ENCODE measurements around the gene BICD2. TPM values are rescaled to one million over a fixed set of nuclear protein-coding genes. Genes with fewer than 3 reads are reported as not detected.

The BICD2 gene
- total RNA-seq, 4 donors from 2014 or later: 28.3 to 54.0 (median 44.2) TPM

DNA sequence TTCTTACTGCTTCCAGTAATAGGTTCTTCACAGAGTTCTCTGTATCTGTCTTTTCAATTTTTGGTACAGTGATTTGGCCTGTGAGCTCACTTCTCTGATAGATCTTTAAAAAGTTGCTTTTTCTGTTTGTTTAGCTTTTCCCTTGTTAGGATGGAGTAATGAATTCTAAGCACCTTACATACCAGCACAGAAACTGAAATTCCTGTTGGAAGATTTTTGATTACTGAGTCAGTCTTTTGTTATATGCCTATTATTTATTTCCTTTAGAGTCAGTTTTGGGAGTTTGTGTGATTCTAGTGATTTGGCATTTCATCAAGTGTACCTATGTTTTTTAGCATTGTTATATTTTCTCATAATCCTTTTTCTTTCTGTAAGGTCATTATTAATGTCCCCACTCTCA is 57.1 kb downstream of the BICD2 start:
- no peak for ATAC-seq (ENCODE audit: low FRiP score)
- DNase-seq (ENCODE audit: low spot score): no peak
- TF ChIP-seq, protein P1, sequence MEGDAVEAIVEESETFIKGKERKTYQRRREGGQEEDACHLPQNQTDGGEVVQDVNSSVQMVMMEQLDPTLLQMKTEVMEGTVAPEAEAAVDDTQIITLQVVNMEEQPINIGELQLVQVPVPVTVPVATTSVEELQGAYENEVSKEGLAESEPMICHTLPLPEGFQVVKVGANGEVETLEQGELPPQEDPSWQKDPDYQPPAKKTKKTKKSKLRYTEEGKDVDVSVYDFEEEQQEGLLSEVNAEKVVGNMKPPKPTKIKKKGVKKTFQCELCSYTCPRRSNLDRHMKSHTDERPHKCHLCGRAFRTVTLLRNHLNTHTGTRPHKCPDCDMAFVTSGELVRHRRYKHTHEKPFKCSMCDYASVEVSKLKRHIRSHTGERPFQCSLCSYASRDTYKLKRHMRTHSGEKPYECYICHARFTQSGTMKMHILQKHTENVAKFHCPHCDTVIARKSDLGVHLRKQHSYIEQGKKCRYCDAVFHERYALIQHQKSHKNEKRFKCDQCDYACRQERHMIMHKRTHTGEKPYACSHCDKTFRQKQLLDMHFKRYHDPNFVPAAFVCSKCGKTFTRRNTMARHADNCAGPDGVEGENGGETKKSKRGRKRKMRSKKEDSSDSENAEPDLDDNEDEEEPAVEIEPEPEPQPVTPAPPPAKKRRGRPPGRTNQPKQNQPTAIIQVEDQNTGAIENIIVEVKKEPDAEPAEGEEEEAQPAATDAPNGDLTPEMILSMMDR (IDR thresholded peaks at IDR 0.05): no peak

DNA sequence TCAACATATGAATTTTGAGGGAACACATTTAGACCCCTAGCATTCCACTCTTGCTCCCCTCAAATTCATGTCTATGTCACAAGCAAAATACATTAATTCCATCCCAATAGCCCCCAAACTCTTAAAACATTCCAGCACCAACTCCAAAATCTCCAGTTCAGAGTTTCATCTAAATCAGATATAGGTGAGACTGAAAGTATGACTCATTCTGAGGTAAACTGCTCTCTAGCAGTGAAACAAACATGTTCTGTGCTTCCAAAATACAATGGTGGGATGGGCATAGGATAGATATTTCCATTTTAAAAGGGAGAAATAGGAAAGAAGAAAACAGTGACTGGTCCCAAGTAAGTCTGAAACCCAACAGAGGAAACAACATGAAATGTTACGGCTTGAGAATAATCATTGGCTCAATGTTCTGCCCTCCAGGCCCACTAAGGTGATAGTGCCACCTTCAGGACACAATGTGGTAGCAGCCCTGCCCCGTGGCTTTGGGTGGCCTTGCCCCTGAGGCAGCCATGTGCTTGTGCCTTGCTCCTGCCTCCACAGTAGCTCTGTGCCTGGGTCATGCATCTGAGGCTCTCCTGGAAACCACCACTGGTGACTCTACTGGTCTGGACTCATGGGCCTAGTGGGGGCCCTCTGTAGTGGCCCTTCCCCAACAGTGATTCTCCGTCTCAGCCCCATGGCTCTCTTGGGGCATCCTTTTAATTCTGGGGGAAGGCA is 58.3 kb downstream of the BICD2 start:
- ATAC-seq (ENCODE audit: low FRiP score) (no peak), DNase-seq (ENCODE audit: low spot score) (no peak)
- TF ChIP-seq, protein P1 (IDR thresholded peaks at IDR 0.05): peak in 1 of 3 donors; percentile 8

DNA sequence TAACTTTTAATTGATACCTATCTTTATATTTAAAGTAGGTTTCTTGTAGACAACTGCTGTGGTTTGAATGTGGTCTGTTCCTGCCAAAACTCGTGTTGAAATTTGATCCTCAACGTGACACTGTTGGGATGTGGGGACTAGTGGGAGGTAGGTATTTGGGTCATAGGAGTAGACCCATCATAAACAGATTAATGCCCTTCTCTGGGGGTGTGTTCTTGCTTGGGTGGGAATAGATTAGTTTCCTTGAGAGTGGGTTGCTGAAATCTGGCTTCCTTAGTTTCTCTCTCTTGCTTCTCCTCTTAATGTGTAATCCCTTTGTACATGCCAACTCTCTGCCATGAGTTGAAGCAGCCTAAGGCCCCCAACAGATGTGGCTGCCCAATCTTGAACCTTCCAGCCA is 60.1 kb downstream of the BICD2 start:
- DNase-seq (ENCODE audit: low spot score) (no peak), ATAC-seq (ENCODE audit: low FRiP score) (no peak)
- TF ChIP-seq, protein P1 (IDR thresholded peaks at IDR 0.05): no peak

DNA sequence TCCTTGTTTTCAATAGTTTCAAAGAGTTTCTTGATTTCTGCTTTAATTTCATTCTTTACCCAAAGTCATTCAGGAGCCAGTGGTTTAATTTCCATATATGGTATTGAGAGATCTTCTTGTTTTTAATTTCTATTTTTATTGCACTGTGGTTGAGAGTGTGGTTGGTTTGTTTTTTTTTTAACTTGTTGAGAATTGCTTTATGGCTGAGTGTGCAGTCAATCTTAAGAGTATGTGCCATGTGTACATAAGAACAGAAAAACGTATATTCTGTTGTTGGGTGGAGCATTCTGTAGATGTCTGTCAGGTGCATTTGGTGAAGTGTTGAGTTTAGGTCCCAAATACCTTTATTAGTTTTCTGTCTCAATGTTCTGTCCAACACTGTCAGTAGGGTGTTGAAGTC is 68.0 kb downstream of the BICD2 start:
- DNase-seq (ENCODE audit: low spot score) (no peak), ATAC-seq (ENCODE audit: low FRiP score) (no peak)
- TF ChIP-seq, protein P1 (IDR thresholded peaks at IDR 0.05): no peak

DNA sequence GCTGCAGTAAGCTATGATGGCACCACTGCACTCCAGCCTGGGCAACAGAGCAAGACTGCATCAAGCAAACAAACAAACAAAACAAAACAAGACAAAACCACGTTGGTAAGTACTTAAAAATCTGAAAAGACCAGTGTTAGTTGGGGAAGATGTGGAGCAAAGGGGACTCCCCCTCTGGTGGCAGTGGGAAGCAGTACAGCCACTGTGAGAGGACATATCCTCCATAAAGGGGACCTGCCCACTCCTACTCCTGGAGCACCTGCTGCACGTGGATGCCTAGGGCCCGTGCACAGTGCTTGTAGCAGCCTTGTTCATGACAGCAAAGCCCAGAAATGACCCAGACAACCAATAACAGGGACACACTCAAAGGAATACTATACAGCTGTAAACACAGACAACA is 77.7 kb downstream of the BICD2 start:
- TF ChIP-seq, protein P1 (IDR thresholded peaks at IDR 0.05): no peak
- DNase-seq (ENCODE audit: low spot score): no peak
- ATAC-seq (ENCODE audit: low FRiP score): no peak

DNA sequence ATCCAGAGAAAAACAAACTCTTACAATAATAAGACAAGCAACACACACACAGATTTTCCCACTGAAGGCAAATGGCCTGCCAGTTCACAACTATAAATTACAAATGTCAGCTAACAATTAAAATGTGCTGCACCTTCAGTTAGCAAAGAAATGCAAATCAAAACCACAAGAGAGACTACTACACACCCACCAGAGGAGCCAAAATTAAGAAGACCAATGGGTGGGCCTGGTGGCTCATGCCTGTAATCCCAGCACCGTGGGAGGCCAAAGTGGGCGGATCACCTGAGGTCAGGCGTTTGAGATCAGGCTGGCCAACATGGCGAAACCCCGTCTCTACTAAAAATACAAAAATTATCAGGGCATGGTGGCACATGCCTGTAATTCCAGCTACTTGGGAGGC is 79.6 kb downstream of the BICD2 start:
- DNase-seq (ENCODE audit: low spot score) (no peak), ATAC-seq (ENCODE audit: low FRiP score) (no peak)
- TF ChIP-seq, protein P1 (IDR thresholded peaks at IDR 0.05): no peak

DNA sequence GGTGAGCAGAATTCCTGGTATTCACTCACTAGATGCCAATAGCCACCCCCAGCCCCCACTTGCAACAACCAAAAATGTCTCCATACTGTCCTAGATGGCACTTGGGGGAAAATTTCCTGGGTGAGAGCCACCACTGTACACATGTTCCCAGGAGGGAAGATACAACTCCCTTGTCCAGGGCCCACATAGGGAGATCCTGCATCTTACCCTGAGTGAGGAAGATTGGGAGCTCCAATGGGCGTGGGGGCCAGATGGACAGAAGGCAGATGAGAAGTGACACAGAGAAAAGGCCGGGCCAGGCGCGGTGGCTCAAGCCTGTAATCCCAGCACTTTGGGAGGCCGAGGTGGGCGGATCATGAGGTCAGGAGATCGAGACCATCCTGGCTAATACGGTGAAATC is 82.4 kb downstream of the BICD2 start:
- DNase-seq (ENCODE audit: low spot score) (no peak), ATAC-seq (ENCODE audit: low FRiP score) (no peak)
- TF ChIP-seq, protein P1 (IDR thresholded peaks at IDR 0.05): no peak
